LNCaP clone FGC (cell line): Measurements from ENCODE around the gene HDLBP.
A peak's percentile ranks its signal among the peaks of the same experiment; 100 is the strongest.

Source experiments
- DNase-seq: peaks from one replicate; pipeline ENCODE4 v3.0.0-alpha.2; 2011; ENCODE audit warnings: low read depth
- H3K4me3 ChIP-seq: 2 replicates; pipeline ENCODE4 v1.5.1; 2011; ENCODE audit warnings: mild to moderate bottlenecking, low read depth, low read length, control low read depth
- CTCF ChIP-seq: IDR thresholded peaks from 2 replicates; pipeline ENCODE4 v1.5.1; 2012; ENCODE audit warnings: mild to moderate bottlenecking; ENCODE audit not compliant: control insufficient read depth, insufficient read depth; ENCODE audit errors: extremely low read depth

The HDLBP gene

GRCh38 chr2:241258505-241259280 lies 56.8 kb downstream of the HDLBP start:
- DNase-seq: no peak
- TF ChIP-seq CTCF: no peak
- H3K4me3 ChIP-seq: no peak overlapping the region

- no peak for DNase-seq
- TF ChIP-seq CTCF: peak; percentile 32
Observed at GRCh38 chr2:241257419-241258032, 57.9 kb downstream of the HDLBP start.

GRCh38 chr2:241256168-241256545 lies 59.3 kb downstream of the HDLBP start:
- no peak overlapping the region for H3K4me3 ChIP-seq
- no peak for TF ChIP-seq CTCF
- DNase-seq: no peak

More at GRCh38 chr2:241257419-241258032, 57.9 kb downstream of the HDLBP start:
- H3K4me3 ChIP-seq: no peak overlapping the region

GRCh38 chr2:241255542-241256167 lies 59.8 kb downstream of the HDLBP start:
- no peak for TF ChIP-seq CTCF
- no peak for DNase-seq
- H3K4me3 ChIP-seq: no peak overlapping the region

GRCh38 chr2:241254904-241255351 lies 60.5 kb downstream of the HDLBP start:
- H3K4me3 ChIP-seq: no peak overlapping the region
- TF ChIP-seq CTCF: no peak
- DNase-seq: no peak

- no peak for DNase-seq
- TF ChIP-seq CTCF: no peak
- H3K4me3 ChIP-seq: no peak overlapping the region
Observed at GRCh38 chr2:241252778-241253475, 62.5 kb downstream of the HDLBP start.
